RWPE2 (cell line): ENCODE results near the gene MCC.

ENCODE experiments used
- ATAC-seq: fragments of 200-7000 bp; cut with Tn5 transposase; 3 replicates; pipeline ENCODE4 v1.9.1; 2021; ENCODE audit warnings: low read depth
- DNase-seq: peaks from one replicate; pipeline ENCODE4 v3.0.0-alpha.2; 2020; ENCODE audit warnings: low spot score
- H3K27ac ChIP-seq: fragments of 450-650 bp; 2 replicates; pipeline ENCODE4 v1.5.1; 2017; ENCODE audit warnings: mild to moderate bottlenecking; ENCODE audit not compliant: poor library complexity, severe bottlenecking
- H3K27me3 ChIP-seq: fragments of 250-450 bp; sonication (Bioruptor Pico); 2 replicates; pipeline ENCODE4 v1.5.1; 2021; ENCODE audit warnings: mild to moderate bottlenecking, moderate library complexity; ENCODE audit not compliant: insufficient read depth, poor library complexity, severe bottlenecking
- H3K36me3 ChIP-seq: fragments of 250-450 bp; sonication (Bioruptor Pico); 2 replicates; pipeline ENCODE4 v1.5.1; 2020; ENCODE audit warnings: low read depth, mild to moderate bottlenecking, moderate library complexity
- H3K4me1 ChIP-seq: fragments of 250-450 bp; sonication (Bioruptor Pico); 2 replicates; pipeline ENCODE4 v1.5.1; 2021; ENCODE audit warnings: mild to moderate bottlenecking, moderate library complexity; ENCODE audit not compliant: insufficient read depth, poor library complexity, severe bottlenecking
- H3K4me3 ChIP-seq: fragments of 250-450 bp; sonication (Bioruptor Pico); 2 replicates; pipeline ENCODE4 v1.5.1; 2021; ENCODE audit warnings: mild to moderate bottlenecking, moderate library complexity; ENCODE audit not compliant: severe bottlenecking
- H3K9me3 ChIP-seq: fragments of 250-450 bp; sonication (Bioruptor Pico); 2 replicates; pipeline ENCODE4 v1.5.1; 2021; ENCODE audit warnings: mild to moderate bottlenecking, moderate library complexity; ENCODE audit not compliant: severe bottlenecking
- CTCF ChIP-seq: fragments of 450-650 bp; IDR thresholded peaks from one replicate; pipeline ENCODE4 v1.5.1; 2017; ENCODE audit warnings: mild to moderate bottlenecking, moderate library complexity; ENCODE audit not compliant: poor library complexity, severe bottlenecking

Gene MCC

GRCh38 chr5:113114559-113114958 is 373.7 kb downstream of the MCC start:
- peaks cover 18% of the 10 kb centered on the region for H3K4me1 ChIP-seq
- no peak overlapping the region for H3K4me3 ChIP-seq
- no peak for TF ChIP-seq CTCF
- H3K27me3 ChIP-seq: no peaks in the 10 kb centered on the region
- H3K36me3 ChIP-seq: no peaks in the 10 kb centered on the region; the same call in 1 of the 2 replicates
- no peaks in the 10 kb centered on the region for H3K9me3 ChIP-seq
- H3K27ac ChIP-seq: no peak overlapping the region
- DNase-seq (no peak), ATAC-seq (no peak)

GRCh38 chr5:113112435-113112834 is 375.8 kb downstream of the MCC start:
- Histone ChIP-seq H3K36me3 (no peaks in the 10 kb centered on the region; the same call in 1 of the 2 replicates), H3K27me3 (no peaks in the 10 kb centered on the region), H3K4me1 (peaks cover 13% of the 10 kb centered on the region), H3K4me3 (no peak overlapping the region), H3K9me3 (no peaks in the 10 kb centered on the region), H3K27ac (no peak overlapping the region)
- ATAC-seq (peak; percentile 74), DNase-seq (no peak)
- TF ChIP-seq CTCF: no peak

- no peaks in the 10 kb centered on the region; the same call in 1 of the 2 replicates for H3K36me3 ChIP-seq
- TF ChIP-seq CTCF: no peak
- no peak for ATAC-seq
- no peak overlapping the region for H3K4me3 ChIP-seq
- H3K4me1 ChIP-seq: peaks cover 10% of the 10 kb centered on the region
- no peak for DNase-seq
- no peaks in the 10 kb centered on the region for H3K9me3 ChIP-seq
- no peaks in the 10 kb centered on the region for H3K27me3 ChIP-seq
- H3K27ac ChIP-seq: no peak overlapping the region
These were observed 378.1 kb downstream of the MCC start for GRCh38 chr5:113110117-113110516.

GRCh38 chr5:113109344-113109743 is 378.9 kb downstream of the MCC start:
- no peaks in the 10 kb centered on the region; the same call in 1 of the 2 replicates for H3K36me3 ChIP-seq
- H3K27me3 ChIP-seq: no peaks in the 10 kb centered on the region
- H3K4me1 ChIP-seq: peaks cover 10% of the 10 kb centered on the region
- H3K9me3 ChIP-seq: no peaks in the 10 kb centered on the region
- no peak overlapping the region for H3K4me3 ChIP-seq
- ATAC-seq (no peak), DNase-seq (no peak)
- no peak overlapping the region for H3K27ac ChIP-seq
- TF ChIP-seq CTCF: no peak

GRCh38 chr5:113108485-113108884 is 379.8 kb downstream of the MCC start:
- Histone ChIP-seq H3K9me3 (no peaks in the 10 kb centered on the region), H3K27me3 (no peaks in the 10 kb centered on the region)
- no peak for DNase-seq

More at GRCh38 chr5:113108485-113108884, 379.8 kb downstream of the MCC start:
- TF ChIP-seq CTCF: no peak
- no peak for ATAC-seq
- Histone ChIP-seq H3K4me1 (peaks cover 10% of the 10 kb centered on the region), H3K36me3 (peaks cover 6% of the 10 kb centered on the region), H3K4me3 (no peak overlapping the region), H3K27ac (no peak overlapping the region)
